Endothelial cell of umbilical vein (primary cell): Measurements from ENCODE around the gene NECTIN3. TPM values are rescaled to one million over a fixed set of nuclear protein-coding genes. Genes with fewer than 3 reads are reported as not detected.

Source experiments
- BruUV-seq: library from RNA; stranded (reverse); fragments of 400-500 nt; replicated peaks from 2 replicates; lab custom pipeline; 2021; lab: Mats Ljungman, UMichigan
- CTCF ChIA-PET: fragments of 300-600, 350-600 bp; sonication (Branson Sonifier 250); formaldehyde crosslinking; loops from one replicate; lab custom pipeline; 2021; ENCODE audit warnings: antibody characterized with exemption, inconsistent platforms; lab: Charles Lee
- POLR2A ChIA-PET: fragments of 300-600, 350-600 bp; sonication (Branson Sonifier 250); formaldehyde crosslinking; loops from one replicate; lab custom pipeline; 2021; ENCODE audit warnings: antibody characterized with exemption, inconsistent platforms; lab: Charles Lee
- DNase-seq: peaks from one replicate; pipeline ENCODE4 v3.0.0-alpha.2; 2011; ENCODE audit warnings: low read depth, low spot score
- FAIRE-seq: peaks from 2 replicates; lab custom pipeline; 2011; peaks lifted over from hg19 to GRCh38; lab: Jason Lieb, UNC
- H2AFZ ChIP-seq: 2 replicates; pipeline ENCODE4 v1.6.0; 2012; ENCODE audit warnings: low read depth, low read length, control low read depth, inconsistent platforms
- H3K27ac ChIP-seq: 2 replicates; pipeline ENCODE4 v1.5.1; 2011; ENCODE audit warnings: low read depth, mild to moderate bottlenecking, control low read depth, low read length, moderate library complexity; ENCODE audit not compliant: insufficient read depth
- H3K27me3 ChIP-seq, 2 experiments: 2 replicates each; pipeline versions ENCODE4 v1.6.0 to v1.6.1; 2011; ENCODE audit warnings: low read length in 2 of 2, mixed read lengths in 1 of 2; ENCODE audit not compliant: control insufficient read depth in 2 of 2, insufficient read depth in 2 of 2
- H3K36me3 ChIP-seq, 2 experiments: 2 replicates in 1 of 2; 3 replicates in 1 of 2; pipeline ENCODE4 v1.5.1; 2011; ENCODE audit warnings: low read length in 2 of 2, mild to moderate bottlenecking in 1 of 2, moderate library complexity in 1 of 2; ENCODE audit not compliant: control insufficient read depth in 2 of 2, insufficient read depth in 2 of 2; ENCODE audit errors: extremely low read depth in 1 of 2
- H3K4me1 ChIP-seq: 3 replicates; pipeline ENCODE4 v1.5.1; 2011; ENCODE audit warnings: mild to moderate bottlenecking, low read length; ENCODE audit not compliant: control insufficient read depth, insufficient read depth; ENCODE audit errors: extremely low read depth
- H3K4me2 ChIP-seq: 2 replicates; pipeline ENCODE4 v1.6.1; 2011; ENCODE audit warnings: low read length, control low read depth, mixed read lengths; ENCODE audit not compliant: insufficient read depth
- H3K4me3 ChIP-seq, 3 experiments: fragments of 200-600 bp in 1 of 3; sonication (generic), shearing (Covaris generic) in 1 of 3; replicated peaks in 1 of 3; 2 replicates each; pipeline ENCODE4 v1.5.1; 2011 to 2016; ENCODE audit warnings: control low read depth in 3 of 3, low read length in 3 of 3, mild to moderate bottlenecking in 2 of 3, inconsistent platforms in 1 of 3, low read depth in 1 of 3, moderate library complexity in 1 of 3; ENCODE audit not compliant: insufficient read depth in 1 of 3
- H3K79me2 ChIP-seq: 2 replicates; pipeline ENCODE4 v1.6.0; 2012; ENCODE audit warnings: low read length, inconsistent platforms; ENCODE audit not compliant: control insufficient read depth, insufficient read depth
- H3K9ac ChIP-seq: replicated peaks from 2 replicates; pipeline ENCODE3; 2011; ENCODE audit warnings: low read length, control low read depth; ENCODE audit not compliant: insufficient read depth; ENCODE audit errors: extremely low read depth
- H3K9me1 ChIP-seq: replicated peaks from 3 replicates; pipeline ENCODE4 v1.6.0; 2011; ENCODE audit warnings: mild to moderate bottlenecking, low read length; ENCODE audit not compliant: control insufficient read depth, insufficient read depth; ENCODE audit errors: extremely low read depth
- H3K9me3 ChIP-seq: replicated peaks from 2 replicates; pipeline ENCODE4 v1.5.1; 2012; ENCODE audit warnings: low read length, inconsistent platforms; ENCODE audit not compliant: control insufficient read depth, insufficient read depth
- H4K20me1 ChIP-seq: replicated peaks from 2 replicates; pipeline ENCODE3; 2011; ENCODE audit warnings: mild to moderate bottlenecking, low read length; ENCODE audit not compliant: control insufficient read depth, insufficient read depth; ENCODE audit errors: extremely low read depth
- CTCF ChIP-seq, 2 donors: IDR thresholded peaks; 1 replicate in 1 of 2; 2 replicates in 1 of 2; pipeline ENCODE4 v1.5.1; 2011; ENCODE audit warnings: low read length in 2 of 2, mild to moderate bottlenecking in 2 of 2, moderate library complexity in 2 of 2, control low read depth in 1 of 2, inconsistent platforms in 1 of 2, low read depth in 1 of 2; ENCODE audit not compliant: insufficient read depth in 1 of 2; ENCODE audit errors: extremely low read depth in 1 of 2
- EZH2 ChIP-seq: IDR thresholded peaks from 2 replicates; pipeline ENCODE4 v1.6.1; 2012; ENCODE audit warnings: borderline replicate concordance, low read depth, mild to moderate bottlenecking, moderate library complexity, low read length, inconsistent platforms; ENCODE audit not compliant: severe bottlenecking
- FOS ChIP-seq: IDR thresholded peaks from 2 replicates; pipeline ENCODE4 v1.6.1; 2011; ENCODE audit warnings: mild to moderate bottlenecking, low read length, moderate library complexity, borderline replicate concordance; ENCODE audit not compliant: insufficient read depth
- GATA2 ChIP-seq: IDR thresholded peaks from 2 replicates; pipeline ENCODE4 v1.7.0; 2011; ENCODE audit warnings: low read depth, mild to moderate bottlenecking, moderate library complexity, mixed read lengths, low read length; ENCODE audit not compliant: insufficient read length, insufficient read depth
- JUN ChIP-seq: IDR thresholded peaks from 2 replicates; pipeline ENCODE4 v1.6.1; 2011; ENCODE audit warnings: borderline replicate concordance, low read depth; ENCODE audit not compliant: insufficient read length, insufficient read depth
- MAX ChIP-seq: IDR thresholded peaks from 2 replicates; pipeline ENCODE4 v1.6.1; 2011; ENCODE audit not compliant: insufficient read depth, insufficient read length
- MYC ChIP-seq: IDR thresholded peaks from one replicate; pipeline ENCODE4 v1.6.1; 2011; ENCODE audit warnings: mild to moderate bottlenecking, low read depth, low read length
- POLR2A ChIP-seq: IDR thresholded peaks from 2 replicates; pipeline ENCODE4 v1.6.1; 2012; ENCODE audit warnings: low read depth, mild to moderate bottlenecking, control low read depth, low read length
- POLR2AphosphoS5 ChIP-seq: IDR thresholded peaks from 2 replicates; pipeline ENCODE4 v1.6.1; 2012; ENCODE audit warnings: low read depth, mild to moderate bottlenecking, control low read depth, low read length, moderate library complexity; ENCODE audit not compliant: insufficient read depth
- dilution Hi-C: fragments of 300-500 bp; cut with MboI; formaldehyde crosslinking; loops from one replicate; pipeline ENCODE4 v1.15.0; 2019; ENCODE audit warnings: low sequenced_read_pairs; ENCODE audit not compliant: extremely low pct_ligation_motif_present
- intact Hi-C: fragments of 100-400 bp; cut with micrococcal nuclease; formaldehyde crosslinking; loops from one replicate; pipeline ENCODE4 v1.10.0; 2022
- polyA plus RNA-seq, 4 experiments: library from polyadenylated mRNA; depleted of rRNA in 3 of 4; stranded (reverse) in 3 of 4; unstranded in 1 of 4; fragments of >200 nt; gene quantifications; 2 replicates each; pipeline versions ENCODE4 v1.2.1 to v1.2.3, GENCODE V29; 2011 to 2012; ENCODE audit warnings: missing spikeins in 1 of 4
- total RNA-seq: library from RNA; stranded (reverse); gene quantifications from 2 replicates; pipeline ENCODE4 v1.2.3, GENCODE V29; 2021

Gene NECTIN3
- total and polyA plus RNA-seq, 2 donors (not counting 3 experiments of a cell fraction or from before 2014, with no cell fraction given) = 14.3 to 26.9 TPM

- no peak overlapping the region for H3K4me3 ChIP-seq
- TF ChIP-seq POLR2A (no peak), MYC (no peak), MAX (no peak), GATA2 (no peak), FOS (no peak), POLR2AphosphoS5 (no peak), EZH2 (no peak), JUN (no peak), CTCF (IDR thresholded peaks at IDR 0.05; ENCODE audit: extremely low read depth in 1 of 2, insufficient read depth in 1 of 2, low read depth in 1 of 2, low read length in 2 of 2) (no peak)
- no TSS peak for BruUV-seq
- no peaks in the 10 kb centered on the region for H3K36me3 ChIP-seq
- H3K4me1 ChIP-seq = no peaks in the 10 kb centered on the region
- no peak overlapping the region for H3K4me2 ChIP-seq
- H3K79me2 ChIP-seq = no peaks in the 10 kb centered on the region
- ChIA-PET POLR2A (no interaction called here), CTCF (no interaction called here)
- intact Hi-C loops (no loop called here), dilution Hi-C loops (no loop called here)
- H2AFZ ChIP-seq = no peak overlapping the region
- H3K9me1 ChIP-seq = no peaks in the 10 kb centered on the region
- no peaks in the 10 kb centered on the region for H4K20me1 ChIP-seq
- H3K27ac ChIP-seq = no peak overlapping the region
- no peaks in the 10 kb centered on the region for H3K27me3 ChIP-seq
- FAIRE-seq (no peak), DNase-seq (no peak)
- H3K9me3 ChIP-seq = no peaks in the 10 kb centered on the region
- H3K9ac ChIP-seq = no peak overlapping the region
Measured at GRCh38 chr3:111229301-111229700, 157.7 kb downstream of the NECTIN3 start.
